ENCODE measurements around the gene TUBB2B.

DNA sequence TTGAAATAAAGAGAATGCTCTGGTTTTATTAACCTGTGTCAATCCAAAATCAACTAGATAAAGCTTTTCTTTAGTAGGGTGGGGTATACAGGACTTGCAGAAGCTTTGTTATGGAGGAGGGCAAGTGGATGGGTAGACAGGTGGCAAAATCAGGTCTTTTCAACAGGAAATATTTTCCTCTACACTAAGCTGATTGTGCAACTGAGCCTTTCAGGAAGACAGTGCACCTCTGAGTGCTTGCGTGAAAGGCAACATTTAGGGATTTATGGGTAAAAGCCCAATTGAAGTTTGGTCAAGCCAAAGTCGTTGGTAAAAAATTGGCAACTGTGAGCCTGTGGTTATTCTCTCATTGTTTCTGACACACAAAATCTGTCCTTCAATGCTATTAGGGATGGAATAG is 46.3 kb downstream of the TUBB2B start:
- TF ChIP-seq CREB1 (IDR thresholded peaks at IDR 0.05) (no peak), CREB1 (CRISPR knock-in tag; IDR thresholded peaks at IDR 0.05) (no peak), POLR2A (conservative IDR thresholded peaks at IDR 0.05) (no peak), SNRNP70 (optimal IDR thresholded peaks at IDR 0.05; ENCODE audit: low read depth, low read length) (no peak), MTA1 (IDR thresholded peaks at IDR 0.05; ENCODE audit: borderline replicate concordance) (no peak), ZNF133 (CRISPR knock-in tag; IDR thresholded peaks at IDR 0.05) (no peak), JUND (IDR thresholded peaks at IDR 0.05; ENCODE audit: borderline replicate concordance, low read depth, low read length) (no peak), JUND (tag; IDR thresholded peaks at IDR 0.05; ENCODE audit: borderline replicate concordance, low read depth, low read length) (no peak), ZNF174 (CRISPR knock-in tag; IDR thresholded peaks at IDR 0.05) (no peak), IRF2 (CRISPR knock-in tag; IDR thresholded peaks at IDR 0.05) (no peak), TBL1XR1 (IDR thresholded peaks at IDR 0.05; ENCODE audit: low read length in 2 of 2) (no peak), MXI1 (IDR thresholded peaks at IDR 0.05; ENCODE audit: low read depth, low read length) (no peak)
- TF ChIP-seq, protein P1, sequence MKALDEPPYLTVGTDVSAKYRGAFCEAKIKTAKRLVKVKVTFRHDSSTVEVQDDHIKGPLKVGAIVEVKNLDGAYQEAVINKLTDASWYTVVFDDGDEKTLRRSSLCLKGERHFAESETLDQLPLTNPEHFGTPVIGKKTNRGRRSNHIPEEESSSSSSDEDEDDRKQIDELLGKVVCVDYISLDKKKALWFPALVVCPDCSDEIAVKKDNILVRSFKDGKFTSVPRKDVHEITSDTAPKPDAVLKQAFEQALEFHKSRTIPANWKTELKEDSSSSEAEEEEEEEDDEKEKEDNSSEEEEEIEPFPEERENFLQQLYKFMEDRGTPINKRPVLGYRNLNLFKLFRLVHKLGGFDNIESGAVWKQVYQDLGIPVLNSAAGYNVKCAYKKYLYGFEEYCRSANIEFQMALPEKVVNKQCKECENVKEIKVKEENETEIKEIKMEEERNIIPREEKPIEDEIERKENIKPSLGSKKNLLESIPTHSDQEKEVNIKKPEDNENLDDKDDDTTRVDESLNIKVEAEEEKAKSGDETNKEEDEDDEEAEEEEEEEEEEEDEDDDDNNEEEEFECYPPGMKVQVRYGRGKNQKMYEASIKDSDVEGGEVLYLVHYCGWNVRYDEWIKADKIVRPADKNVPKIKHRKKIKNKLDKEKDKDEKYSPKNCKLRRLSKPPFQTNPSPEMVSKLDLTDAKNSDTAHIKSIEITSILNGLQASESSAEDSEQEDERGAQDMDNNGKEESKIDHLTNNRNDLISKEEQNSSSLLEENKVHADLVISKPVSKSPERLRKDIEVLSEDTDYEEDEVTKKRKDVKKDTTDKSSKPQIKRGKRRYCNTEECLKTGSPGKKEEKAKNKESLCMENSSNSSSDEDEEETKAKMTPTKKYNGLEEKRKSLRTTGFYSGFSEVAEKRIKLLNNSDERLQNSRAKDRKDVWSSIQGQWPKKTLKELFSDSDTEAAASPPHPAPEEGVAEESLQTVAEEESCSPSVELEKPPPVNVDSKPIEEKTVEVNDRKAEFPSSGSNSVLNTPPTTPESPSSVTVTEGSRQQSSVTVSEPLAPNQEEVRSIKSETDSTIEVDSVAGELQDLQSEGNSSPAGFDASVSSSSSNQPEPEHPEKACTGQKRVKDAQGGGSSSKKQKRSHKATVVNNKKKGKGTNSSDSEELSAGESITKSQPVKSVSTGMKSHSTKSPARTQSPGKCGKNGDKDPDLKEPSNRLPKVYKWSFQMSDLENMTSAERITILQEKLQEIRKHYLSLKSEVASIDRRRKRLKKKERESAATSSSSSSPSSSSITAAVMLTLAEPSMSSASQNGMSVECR (CRISPR knock-in tag; IDR thresholded peaks at IDR 0.05) = no peak
- TF ChIP-seq, protein P2, sequence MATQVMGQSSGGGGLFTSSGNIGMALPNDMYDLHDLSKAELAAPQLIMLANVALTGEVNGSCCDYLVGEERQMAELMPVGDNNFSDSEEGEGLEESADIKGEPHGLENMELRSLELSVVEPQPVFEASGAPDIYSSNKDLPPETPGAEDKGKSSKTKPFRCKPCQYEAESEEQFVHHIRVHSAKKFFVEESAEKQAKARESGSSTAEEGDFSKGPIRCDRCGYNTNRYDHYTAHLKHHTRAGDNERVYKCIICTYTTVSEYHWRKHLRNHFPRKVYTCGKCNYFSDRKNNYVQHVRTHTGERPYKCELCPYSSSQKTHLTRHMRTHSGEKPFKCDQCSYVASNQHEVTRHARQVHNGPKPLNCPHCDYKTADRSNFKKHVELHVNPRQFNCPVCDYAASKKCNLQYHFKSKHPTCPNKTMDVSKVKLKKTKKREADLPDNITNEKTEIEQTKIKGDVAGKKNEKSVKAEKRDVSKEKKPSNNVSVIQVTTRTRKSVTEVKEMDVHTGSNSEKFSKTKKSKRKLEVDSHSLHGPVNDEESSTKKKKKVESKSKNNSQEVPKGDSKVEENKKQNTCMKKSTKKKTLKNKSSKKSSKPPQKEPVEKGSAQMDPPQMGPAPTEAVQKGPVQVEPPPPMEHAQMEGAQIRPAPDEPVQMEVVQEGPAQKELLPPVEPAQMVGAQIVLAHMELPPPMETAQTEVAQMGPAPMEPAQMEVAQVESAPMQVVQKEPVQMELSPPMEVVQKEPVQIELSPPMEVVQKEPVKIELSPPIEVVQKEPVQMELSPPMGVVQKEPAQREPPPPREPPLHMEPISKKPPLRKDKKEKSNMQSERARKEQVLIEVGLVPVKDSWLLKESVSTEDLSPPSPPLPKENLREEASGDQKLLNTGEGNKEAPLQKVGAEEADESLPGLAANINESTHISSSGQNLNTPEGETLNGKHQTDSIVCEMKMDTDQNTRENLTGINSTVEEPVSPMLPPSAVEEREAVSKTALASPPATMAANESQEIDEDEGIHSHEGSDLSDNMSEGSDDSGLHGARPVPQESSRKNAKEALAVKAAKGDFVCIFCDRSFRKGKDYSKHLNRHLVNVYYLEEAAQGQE (IDR thresholded peaks at IDR 0.05; ENCODE audit: borderline replicate concordance) = no peak
- TF ChIP-seq, protein P2 (CRISPR knock-in tag; IDR thresholded peaks at IDR 0.05; ENCODE audit: low read depth) = no peak
- TF ChIP-seq, protein P3, sequence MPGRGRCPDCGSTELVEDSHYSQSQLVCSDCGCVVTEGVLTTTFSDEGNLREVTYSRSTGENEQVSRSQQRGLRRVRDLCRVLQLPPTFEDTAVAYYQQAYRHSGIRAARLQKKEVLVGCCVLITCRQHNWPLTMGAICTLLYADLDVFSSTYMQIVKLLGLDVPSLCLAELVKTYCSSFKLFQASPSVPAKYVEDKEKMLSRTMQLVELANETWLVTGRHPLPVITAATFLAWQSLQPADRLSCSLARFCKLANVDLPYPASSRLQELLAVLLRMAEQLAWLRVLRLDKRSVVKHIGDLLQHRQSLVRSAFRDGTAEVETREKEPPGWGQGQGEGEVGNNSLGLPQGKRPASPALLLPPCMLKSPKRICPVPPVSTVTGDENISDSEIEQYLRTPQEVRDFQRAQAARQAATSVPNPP (IDR thresholded peaks at IDR 0.05; ENCODE audit: borderline replicate concordance, insufficient read depth, insufficient read length) = no peak
